ENCODE results near the gene SOS1. TPM values are rescaled to one million over a fixed set of nuclear protein-coding genes. Genes with fewer than 3 reads are reported as not detected.

The SOS1 gene
- total and polyA plus RNA-seq, 2 donors (not counting 3 experiments of a cell fraction or from before 2014, with no cell fraction given), result 22.2 to 32.5 TPM

- intact Hi-C loops (cut with micrococcal nuclease), result no loop called here
- Histone ChIP-seq H3K4me3 (replicated peaks in 1 of 3; ENCODE audit: insufficient read depth in 1 of 3, low read depth in 1 of 3, low read length in 3 of 3) (no peak overlapping the region), H3K4me2 (ENCODE audit: insufficient read depth, low read length) (no peak overlapping the region), H3K4me1 (ENCODE audit: control insufficient read depth, extremely low read depth, insufficient read depth, low read length) (no peaks in the 10 kb centered on the region), H3K9me1 (replicated peaks; ENCODE audit: control insufficient read depth, extremely low read depth, insufficient read depth, low read length) (no peaks in the 10 kb centered on the region), H3K9me3 (replicated peaks; ENCODE audit: control insufficient read depth, insufficient read depth, low read length) (no peaks in the 10 kb centered on the region), H3K27ac (ENCODE audit: insufficient read depth, low read depth, low read length) (no peak overlapping the region), H4K20me1 (replicated peaks; ENCODE audit: control insufficient read depth, extremely low read depth, insufficient read depth, low read length) (peaks cover 4% of the 10 kb centered on the region), H3K9ac (replicated peaks; ENCODE audit: extremely low read depth, insufficient read depth, low read length) (no peak overlapping the region), H3K36me3 (ENCODE audit: control insufficient read depth in 2 of 2, extremely low read depth in 1 of 2, insufficient read depth in 2 of 2, low read length in 2 of 2) (no peaks in the 10 kb centered on the region), H3K79me2 (ENCODE audit: control insufficient read depth, insufficient read depth, low read length) (peaks cover 69% of the 10 kb centered on the region), H2AFZ (ENCODE audit: low read depth, low read length) (no peak overlapping the region), H3K27me3 (ENCODE audit: control insufficient read depth in 2 of 2, insufficient read depth in 2 of 2, low read length in 2 of 2) (no peaks in the 10 kb centered on the region)
- no TSS peak for BruUV-seq (replicated peaks)
- no peak for TF ChIP-seq CTCF (IDR thresholded peaks at IDR 0.05; ENCODE audit: extremely low read depth in 1 of 2, insufficient read depth in 1 of 2, low read depth in 1 of 2, low read length in 2 of 2)
- TF ChIP-seq POLR2A (IDR thresholded peaks at IDR 0.05; ENCODE audit: low read depth, low read length), result no peak
- no peak for TF ChIP-seq FOS (IDR thresholded peaks at IDR 0.05; ENCODE audit: borderline replicate concordance, insufficient read depth, low read length)
- TF ChIP-seq EZH2 (IDR thresholded peaks at IDR 0.05; ENCODE audit: borderline replicate concordance, low read depth, low read length, severe bottlenecking), result no peak
- TF ChIP-seq POLR2AphosphoS5 (IDR thresholded peaks at IDR 0.05; ENCODE audit: insufficient read depth, low read depth, low read length), result no peak
- TF ChIP-seq, protein P1, sequence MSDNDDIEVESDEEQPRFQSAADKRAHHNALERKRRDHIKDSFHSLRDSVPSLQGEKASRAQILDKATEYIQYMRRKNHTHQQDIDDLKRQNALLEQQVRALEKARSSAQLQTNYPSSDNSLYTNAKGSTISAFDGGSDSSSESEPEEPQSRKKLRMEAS (IDR thresholded peaks at IDR 0.05; ENCODE audit: insufficient read depth, insufficient read length), result no peak
- no peak for TF ChIP-seq JUN (IDR thresholded peaks at IDR 0.05; ENCODE audit: borderline replicate concordance, insufficient read depth, insufficient read length, low read depth)
- no peak for TF ChIP-seq MYC (IDR thresholded peaks at IDR 0.05; ENCODE audit: low read depth, low read length)
- no peak for TF ChIP-seq GATA2 (IDR thresholded peaks at IDR 0.05; ENCODE audit: insufficient read depth, insufficient read length, low read depth, low read length)
- FAIRE-seq (no peak), DNase-seq (ENCODE audit: low read depth, low spot score) (no peak)
- ChIA-PET CTCF (interaction anchor here (0.5 to 1.3 kb wide), 2 partner anchors 16 to 26 kb away, joined by 3 to 4 read pairs; partner anchors contain the start of gene SOS1), POLR2A (no interaction called here)
- dilution Hi-C loops (cut with MboI; ENCODE audit: extremely low pct_ligation_motif_present, low sequenced_read_pairs), result no loop called here
Measured at GRCh38 chr2:39094717-39095363, 26.0 kb downstream of the SOS1 start.
